Measurements from ENCODE around the gene MERTK.

GRCh38 chr2:111910609-111911277, 12.3 kb downstream of the MERTK start:
- TF ChIP-seq CTCF (IDR thresholded peaks at IDR 0.05) (no peak), POLR2A (IDR thresholded peaks at IDR 0.05) (no peak)

Measured in right lobe of liver (tissue), 4 donors.